H9 (cell line): ENCODE data around the gene RNF224. TPM values are rescaled to one million over a fixed set of nuclear protein-coding genes. Genes with fewer than 3 reads are reported as not detected.

Source experiments
- DNase-seq: peaks from one replicate; pipeline ENCODE4 v3.0.0-alpha.2; 2017
- H2AFZ ChIP-seq: one replicate; pipeline ENCODE4 v1.6.1; 2013; ENCODE audit warnings: mild to moderate bottlenecking, low read length, control low read depth, moderate library complexity
- H2AK5ac ChIP-seq: 2 replicates; pipeline ENCODE4 v1.6.1; 2013; ENCODE audit warnings: low read length, control low read depth, mixed read lengths; ENCODE audit not compliant: insufficient read length
- H2BK120ac ChIP-seq: one replicate; pipeline ENCODE4 v1.6.1; 2013; ENCODE audit warnings: low read depth, mild to moderate bottlenecking, low read length, control low read depth, inconsistent platforms; ENCODE audit not compliant: poor library complexity, severe bottlenecking
- H2BK12ac ChIP-seq: 2 replicates; pipeline ENCODE4 v1.6.1; 2013; ENCODE audit warnings: low read length, control low read depth, mixed read lengths, low read depth; ENCODE audit not compliant: insufficient read length
- H2BK15ac ChIP-seq: 2 replicates; pipeline ENCODE4 v1.6.1; 2013; ENCODE audit warnings: low read depth, low read length, control low read depth
- H2BK20ac ChIP-seq: one replicate; pipeline ENCODE4 v1.6.1; 2013; ENCODE audit warnings: low read depth, mild to moderate bottlenecking, low read length, control low read depth, inconsistent platforms; ENCODE audit not compliant: poor library complexity, severe bottlenecking
- H2BK5ac ChIP-seq: 2 replicates; pipeline ENCODE4 v1.6.1; 2013; ENCODE audit warnings: low read length, control low read depth, mixed read lengths; ENCODE audit not compliant: insufficient read length
- H3K14ac ChIP-seq: 2 replicates; pipeline ENCODE4 v1.6.1; 2013; ENCODE audit warnings: low read length, control low read depth; ENCODE audit not compliant: insufficient read depth
- H3K18ac ChIP-seq: 2 replicates; pipeline ENCODE4 v1.6.1; 2013; ENCODE audit warnings: low read depth, mild to moderate bottlenecking, mixed read lengths, low read length, control low read depth; ENCODE audit not compliant: insufficient read length
- H3K23ac ChIP-seq: 2 replicates; pipeline ENCODE4 v1.6.1; 2013; ENCODE audit warnings: low read length, control low read depth, mixed read lengths, low read depth; ENCODE audit not compliant: insufficient read length
- H3K23me2 ChIP-seq: 2 replicates; pipeline ENCODE4 v1.6.1; 2013; ENCODE audit warnings: low read depth, mild to moderate bottlenecking, mixed read lengths, low read length, control low read depth; ENCODE audit not compliant: insufficient read length, poor library complexity, severe bottlenecking
- H3K27ac ChIP-seq: 2 replicates; pipeline ENCODE4 v1.5.1; 2013; ENCODE audit warnings: low read length, control low read depth, mixed read lengths, low read depth; ENCODE audit not compliant: insufficient read length
- H3K27me3 ChIP-seq: 2 replicates; pipeline ENCODE4 v1.6.1; 2013; ENCODE audit warnings: low read length, control low read depth, inconsistent platforms; ENCODE audit not compliant: insufficient read depth
- H3K4ac ChIP-seq: 2 replicates; pipeline ENCODE4 v1.6.1; 2013; ENCODE audit warnings: low read depth, mild to moderate bottlenecking, control low read depth, inconsistent platforms, low read length, moderate library complexity
- H3K4me1 ChIP-seq: 2 replicates; pipeline ENCODE4 v1.6.1; 2013; ENCODE audit warnings: low read length, control low read depth, inconsistent platforms; ENCODE audit not compliant: insufficient read depth
- H3K4me2 ChIP-seq: 2 replicates; pipeline ENCODE4 v1.6.1; 2013; ENCODE audit warnings: low read length, control low read depth, mixed read lengths; ENCODE audit not compliant: insufficient read length, insufficient read depth
- H3K56ac ChIP-seq: 2 replicates; pipeline ENCODE4 v1.6.1; 2013; ENCODE audit warnings: low read depth, mild to moderate bottlenecking, mixed read lengths, low read length, control low read depth; ENCODE audit not compliant: insufficient read length
- H3K79me1 ChIP-seq: 2 replicates; pipeline ENCODE4 v1.6.1; 2013; ENCODE audit warnings: low read depth, mild to moderate bottlenecking, moderate library complexity, low read length, control low read depth, inconsistent platforms; ENCODE audit not compliant: insufficient read depth, poor library complexity, severe bottlenecking
- H3K79me2 ChIP-seq: 2 replicates; pipeline ENCODE4 v1.6.1; 2013; ENCODE audit warnings: low read length, control low read depth, inconsistent platforms; ENCODE audit not compliant: insufficient read depth
- H3K9ac ChIP-seq: 2 replicates; pipeline ENCODE4 v1.6.1; 2013; ENCODE audit warnings: low read length, control low read depth, mixed read lengths; ENCODE audit not compliant: insufficient read length; ENCODE audit errors: extremely low read depth
- H3K9me3 ChIP-seq: one replicate; pipeline ENCODE4 v1.6.1; 2013; ENCODE audit warnings: low read depth, low read length, inconsistent platforms; ENCODE audit not compliant: control insufficient read depth
- H3T11ph ChIP-seq: one replicate; pipeline ENCODE4 v1.6.1; 2013; ENCODE audit warnings: mild to moderate bottlenecking, low read length, control low read depth, inconsistent platforms
- H4K20me1 ChIP-seq: one replicate; pipeline ENCODE4 v1.6.1; 2013; ENCODE audit not compliant: control insufficient read depth, insufficient read length, insufficient read depth
- H4K5ac ChIP-seq: 2 replicates; pipeline ENCODE4 v1.6.1; 2013; ENCODE audit warnings: low read depth, mild to moderate bottlenecking, mixed read lengths, low read length, control low read depth; ENCODE audit not compliant: insufficient read length
- H4K8ac ChIP-seq: replicated peaks from 2 replicates; pipeline ENCODE4 v1.6.1; 2013; ENCODE audit warnings: low read length, control low read depth, mixed read lengths, low read depth; ENCODE audit not compliant: insufficient read length
- H4K91ac ChIP-seq: 2 replicates; pipeline ENCODE4 v1.6.1; 2013; ENCODE audit warnings: low read depth, mild to moderate bottlenecking, moderate library complexity, mixed read lengths, low read length, control low read depth; ENCODE audit not compliant: insufficient read length
- H3K27ac Mint-ChIP-seq, 3 experiments: 2 replicates in 2 of 3; 3 replicates in 1 of 3; pipeline ENCODE4 v1.8.0; 2020 to 2021; ENCODE audit warnings: mixed read lengths in 3 of 3, mild to moderate bottlenecking in 1 of 3, moderate library complexity in 1 of 3
- H3K27me3 Mint-ChIP-seq: 2 replicates; pipeline ENCODE4 v1.8.0; 2021; ENCODE audit warnings: low read depth, mild to moderate bottlenecking, moderate library complexity, mixed read lengths
- H3K36me3 Mint-ChIP-seq, 3 experiments: 2 replicates in 2 of 3; 3 replicates in 1 of 3; pipeline ENCODE4 v1.8.0; 2020 to 2021; ENCODE audit warnings: low read depth in 3 of 3, mixed read lengths in 3 of 3; ENCODE audit not compliant: insufficient read depth in 1 of 3
- H3K4me1 Mint-ChIP-seq, 2 experiments: 2 replicates each; pipeline ENCODE4 v1.8.0; 2020; ENCODE audit warnings: mixed read lengths in 2 of 2
- H3K4me3 Mint-ChIP-seq, 2 experiments: 2 replicates in 1 of 2; 3 replicates in 1 of 2; pipeline ENCODE4 v1.8.0; 2020 to 2021; ENCODE audit warnings: mild to moderate bottlenecking in 2 of 2, mixed read lengths in 2 of 2, moderate library complexity in 1 of 2
- H3K9me3 Mint-ChIP-seq, 2 experiments: 2 replicates in 1 of 2; 3 replicates in 1 of 2; pipeline ENCODE4 v1.8.0; 2020; ENCODE audit warnings: mild to moderate bottlenecking in 2 of 2, mixed read lengths in 2 of 2, moderate library complexity in 1 of 2
- CTCF ChIP-seq: fragments of 200-600 bp; sonication (generic); conservative IDR thresholded peaks from 3 replicates; pipeline ENCODE4 v1.8.0; 2021; ENCODE audit warnings: antibody characterized with exemption, mild to moderate bottlenecking
- WGBS: extraction: QIAGEN DNeasy Blood & Tissue Kit; methylation state at CpG from one replicate; pipeline ENCODE4 v1.1.7; 2013; ENCODE audit warnings: missing lambda C conversion rate, low lambda C conversion rate, mixed read lengths; ENCODE audit not compliant: insufficient read length; ENCODE audit errors: extremely low coverage; 5-methylcytosine and 5-hydroxymethylcytosine counted together
- total RNA-seq: library from RNA; stranded (reverse); gene quantifications from 2 replicates; pipeline ENCODE4 v1.2.1, GENCODE V29; 2021

The RNF224 gene
- total RNA-seq, 1 experiment from 2014 or later = 0.15 TPM

GRCh38 chr9:137276473-137277328 is 49.4 kb downstream of the RNF224 start:
- H3K14ac ChIP-seq = no peak overlapping the region
- H4K8ac ChIP-seq = no peak overlapping the region
- Mint-ChIP-seq H3K27me3 (peaks cover 1% of the 10 kb centered on the region; the same call in 1 of the 2 replicates), H3K4me1 (peaks cover 20 to 29% of the 10 kb centered on the region in 2 experiments), H3K4me3 (peak overlapping the region; percentile 39 to 74), H3K36me3 (peaks cover 0 to 10% (median 4%) of the 10 kb centered on the region in 3 experiments; a peak in 5 of 7 replicates), H3K9me3 (no peaks in the 10 kb centered on the region), H3K27ac (peak overlapping the region; percentile 94 to 99 (median 97))
- H2AFZ ChIP-seq = no peak overlapping the region
- no peak overlapping the region for H3K18ac ChIP-seq
- no CpG with 5 or more reads among the region's 30 CpGs for whole genome bisulfite sequencing
- H2BK20ac ChIP-seq = no peak overlapping the region
- H3K4me1 ChIP-seq = no peaks in the 10 kb centered on the region
- no peaks in the 10 kb centered on the region for H3K79me2 ChIP-seq
- no peak overlapping the region for H3K27ac ChIP-seq
- H3T11ph ChIP-seq = no peak overlapping the region
- no peak overlapping the region for H3K9ac ChIP-seq
- H4K91ac ChIP-seq = no peak overlapping the region
- TF ChIP-seq CTCF = no peak
- H2BK5ac ChIP-seq = no peak overlapping the region
- H3K4ac ChIP-seq = no peak overlapping the region
- peak overlapping the region; percentile 10 for H3K4me2 ChIP-seq
- H3K9me3 ChIP-seq = no peaks in the 10 kb centered on the region
- H3K27me3 ChIP-seq = no peaks in the 10 kb centered on the region
- no peak overlapping the region for H2BK12ac ChIP-seq
- DNase-seq = peak; percentile 71
- H3K23ac ChIP-seq = no peak overlapping the region
- no peak overlapping the region for H3K56ac ChIP-seq
- no peak overlapping the region for H2BK15ac ChIP-seq
- H4K5ac ChIP-seq = no peak overlapping the region
- H2BK120ac ChIP-seq = no peak overlapping the region
- H2AK5ac ChIP-seq = no peak overlapping the region
- H3K79me1 ChIP-seq = no peaks in the 10 kb centered on the region
- peaks cover 12% of the 10 kb centered on the region for H3K23me2 ChIP-seq
- H4K20me1 ChIP-seq = no peaks in the 10 kb centered on the region
